GM12864 (cell line): ENCODE data around the gene ABHD12.

Experiments used
- DNase-seq: peaks from one replicate; pipeline ENCODE4 v3.0.0-alpha.2; 2011; ENCODE audit warnings: low read depth
- H3K4me3 ChIP-seq: 2 replicates; pipeline ENCODE4 v1.5.1; 2011; ENCODE audit warnings: mild to moderate bottlenecking, low read depth, low read length, control low read depth
- TF ChIP-seq, protein P1 (sequence below): IDR thresholded peaks from 2 replicates; pipeline ENCODE4 v1.5.1; 2011; ENCODE audit warnings: low read depth, mild to moderate bottlenecking, moderate library complexity, low read length, control low read depth, inconsistent platforms; ENCODE audit errors: missing control alignments

ABHD12 gene

DNA sequence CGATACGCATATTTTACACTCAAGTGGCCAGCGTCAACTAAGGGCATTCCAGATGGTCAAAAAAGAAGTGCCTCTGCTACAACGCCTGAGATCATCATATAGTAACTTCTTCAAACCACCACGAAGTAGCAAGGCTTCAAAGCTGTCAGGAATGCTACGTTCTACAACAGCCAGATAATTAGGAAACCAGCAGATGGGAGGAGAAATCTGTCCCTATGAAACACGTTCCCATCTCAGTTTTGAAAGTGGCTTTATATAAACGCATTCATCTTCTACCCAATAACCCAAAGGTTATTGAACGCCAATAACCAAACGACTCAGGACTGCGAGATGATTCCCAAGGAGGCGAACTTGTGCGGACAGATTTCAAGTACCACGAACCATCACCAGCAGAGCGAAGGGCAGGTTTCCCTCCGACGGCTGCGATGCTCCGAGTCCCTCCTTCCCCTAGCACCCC lies 1.2 kb downstream of the ABHD12 start:
- TF ChIP-seq, protein P1, sequence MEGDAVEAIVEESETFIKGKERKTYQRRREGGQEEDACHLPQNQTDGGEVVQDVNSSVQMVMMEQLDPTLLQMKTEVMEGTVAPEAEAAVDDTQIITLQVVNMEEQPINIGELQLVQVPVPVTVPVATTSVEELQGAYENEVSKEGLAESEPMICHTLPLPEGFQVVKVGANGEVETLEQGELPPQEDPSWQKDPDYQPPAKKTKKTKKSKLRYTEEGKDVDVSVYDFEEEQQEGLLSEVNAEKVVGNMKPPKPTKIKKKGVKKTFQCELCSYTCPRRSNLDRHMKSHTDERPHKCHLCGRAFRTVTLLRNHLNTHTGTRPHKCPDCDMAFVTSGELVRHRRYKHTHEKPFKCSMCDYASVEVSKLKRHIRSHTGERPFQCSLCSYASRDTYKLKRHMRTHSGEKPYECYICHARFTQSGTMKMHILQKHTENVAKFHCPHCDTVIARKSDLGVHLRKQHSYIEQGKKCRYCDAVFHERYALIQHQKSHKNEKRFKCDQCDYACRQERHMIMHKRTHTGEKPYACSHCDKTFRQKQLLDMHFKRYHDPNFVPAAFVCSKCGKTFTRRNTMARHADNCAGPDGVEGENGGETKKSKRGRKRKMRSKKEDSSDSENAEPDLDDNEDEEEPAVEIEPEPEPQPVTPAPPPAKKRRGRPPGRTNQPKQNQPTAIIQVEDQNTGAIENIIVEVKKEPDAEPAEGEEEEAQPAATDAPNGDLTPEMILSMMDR = no peak
- peak overlapping the region; percentile 83 for H3K4me3 ChIP-seq
- DNase-seq = no peak

DNA sequence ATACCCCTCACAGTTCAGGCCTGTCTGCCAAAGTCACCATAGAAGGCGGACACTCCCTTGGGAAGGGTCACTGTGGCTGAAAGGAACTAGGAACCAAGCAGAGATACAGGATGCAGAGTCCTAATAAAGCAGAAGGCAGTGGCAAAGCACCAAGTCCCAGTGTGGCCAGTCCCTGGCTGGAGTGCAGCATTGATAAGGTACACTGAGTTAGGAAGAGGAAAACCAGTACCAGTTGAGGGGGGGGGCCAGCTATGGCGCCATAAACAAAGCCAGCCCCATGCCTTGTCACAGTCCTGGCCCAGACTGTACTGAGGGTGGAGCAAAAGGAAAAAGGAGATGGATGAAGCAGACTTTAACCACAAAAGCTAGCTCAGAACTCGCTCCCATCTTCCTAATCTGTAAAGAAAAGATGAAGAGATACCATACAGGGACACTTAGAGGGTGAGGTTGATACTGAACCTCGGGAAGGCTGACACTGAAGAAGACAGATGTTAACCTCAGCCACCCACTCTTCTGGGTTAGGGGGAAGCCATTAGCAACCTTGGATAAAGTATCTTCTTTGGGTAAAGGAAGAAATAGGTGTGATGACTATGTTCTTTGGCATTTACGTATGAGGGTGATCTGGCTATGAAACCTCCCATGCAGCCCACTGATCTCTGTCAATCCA lies 7.8 kb downstream of the ABHD12 start:
- no peak overlapping the region for H3K4me3 ChIP-seq
- DNase-seq = no peak
- TF ChIP-seq, protein P1 = no peak

DNA sequence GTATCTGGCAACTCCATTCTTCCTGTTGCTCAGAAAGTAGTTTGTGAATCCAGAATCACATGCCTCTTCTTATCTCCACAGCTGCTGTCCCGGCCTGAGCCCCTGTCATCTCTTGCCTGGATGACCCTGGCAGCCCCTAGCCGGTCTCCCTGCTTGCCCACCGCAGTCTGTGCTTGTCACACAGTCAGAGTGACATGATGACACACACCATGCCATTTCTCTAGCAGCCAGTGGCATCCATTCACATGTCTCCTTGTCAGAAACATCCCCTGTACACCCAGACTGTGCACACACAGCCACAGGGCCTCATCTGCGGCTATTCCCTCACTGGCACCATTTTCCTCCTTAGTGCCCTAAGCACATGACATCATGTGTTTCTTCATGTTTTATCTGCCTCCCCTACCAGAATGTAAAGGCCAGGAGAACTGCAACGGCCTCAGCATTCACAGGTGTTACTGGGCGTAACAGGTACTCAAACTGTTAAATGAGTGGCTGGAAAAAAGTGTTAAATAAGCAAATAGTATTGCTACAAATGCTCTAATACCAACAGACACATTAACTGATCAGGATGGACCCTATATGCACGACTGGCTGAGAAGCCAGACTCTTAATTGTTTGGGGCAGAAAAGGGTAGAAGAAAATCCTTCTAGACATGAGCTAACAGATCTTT lies 9.6 kb downstream of the ABHD12 start:
- TF ChIP-seq, protein P1 = no peak
- no peak overlapping the region for H3K4me3 ChIP-seq
- DNase-seq = no peak

DNA sequence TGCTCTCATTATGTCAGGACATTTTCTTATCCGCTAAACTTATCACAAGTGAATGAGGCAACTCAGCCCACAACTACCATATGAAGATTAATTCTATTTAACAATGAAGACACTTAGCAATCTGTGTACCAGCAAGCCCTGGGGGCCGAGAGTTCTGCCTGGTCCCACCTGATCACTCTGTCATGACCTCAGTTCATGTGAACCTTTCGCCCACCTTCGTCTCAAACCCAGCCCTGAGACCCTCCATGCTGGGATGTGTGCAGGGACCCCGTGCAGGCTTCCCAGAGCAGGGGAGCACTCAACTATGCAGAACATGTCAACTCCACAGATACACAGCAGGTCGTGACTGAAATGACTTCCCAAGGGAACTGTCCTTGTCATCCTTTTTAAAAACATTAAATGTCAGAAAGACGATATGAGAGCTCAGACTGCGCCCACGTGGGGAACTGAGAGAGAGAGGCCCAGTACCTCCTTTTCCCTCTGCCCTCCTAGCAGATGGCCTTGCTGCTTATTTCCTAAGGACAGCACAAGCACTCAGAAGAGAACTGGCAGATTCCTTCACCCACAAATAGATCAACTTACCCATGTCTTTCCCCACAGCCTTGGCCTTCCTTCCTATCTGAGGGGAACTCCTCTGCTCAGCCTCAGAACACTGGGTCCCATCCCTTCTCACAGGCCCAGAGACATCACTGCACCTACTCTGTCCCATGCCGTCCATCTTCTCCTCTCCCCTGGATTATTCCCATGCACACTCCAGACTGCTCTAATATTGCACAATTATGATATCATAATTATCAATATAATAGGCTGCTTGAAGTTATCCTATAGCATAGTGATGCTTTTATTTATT lies 11.5 kb downstream of the ABHD12 start:
- no peak overlapping the region for H3K4me3 ChIP-seq
- DNase-seq = no peak
- TF ChIP-seq, protein P1 = no peak

GRCh38 chr20:25378189-25378883 lies 12.3 kb downstream of the ABHD12 start:
- no peak for DNase-seq
- TF ChIP-seq, protein P1 = no peak
- H3K4me3 ChIP-seq = no peak overlapping the region

DNA sequence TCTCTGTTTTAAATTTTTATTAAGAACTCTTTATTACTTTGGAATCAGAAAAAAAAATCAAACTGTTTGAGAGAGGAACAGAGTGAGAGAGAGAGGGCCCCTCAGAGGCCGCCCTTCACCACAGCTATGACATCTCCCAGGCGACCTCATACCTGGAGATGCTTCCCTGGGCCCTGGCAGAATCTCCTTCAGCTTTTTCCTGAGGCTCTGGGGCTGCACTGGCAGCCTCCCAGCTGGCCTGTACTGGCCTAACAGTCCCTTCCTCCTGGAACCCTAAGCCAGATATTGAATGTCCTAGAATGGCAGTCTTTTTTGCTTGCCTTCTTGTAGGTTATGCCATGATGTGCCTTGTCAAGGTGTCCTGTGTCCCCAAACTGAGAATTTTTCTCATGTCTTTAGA lies 13.7 kb downstream of the ABHD12 start:
- no peak for DNase-seq
- H3K4me3 ChIP-seq = no peak overlapping the region
- TF ChIP-seq, protein P1 = no peak
